H7 (cell line): Measurements from ENCODE around the gene SUMO3. TPM values are rescaled to one million over a fixed set of nuclear protein-coding genes. Genes with fewer than 3 reads are reported as not detected.
A peak's percentile ranks its signal among the peaks of the same experiment; 100 is the strongest.

Source experiments
- DNase-seq: peaks from one replicate; pipeline ENCODE4 v3.0.0; 2012
- H3K27me3 ChIP-seq: 2 replicates; pipeline ENCODE4 v1.6.0; 2011; ENCODE audit warnings: mild to moderate bottlenecking, low read length; ENCODE audit not compliant: control insufficient read depth, insufficient read depth
- H3K36me3 ChIP-seq: replicated peaks from 2 replicates; pipeline ENCODE4 v1.5.1; 2011; ENCODE audit warnings: low read length; ENCODE audit not compliant: control insufficient read depth, insufficient read depth
- H3K4me3 ChIP-seq: 2 replicates; pipeline ENCODE4 v1.5.1; 2011; ENCODE audit warnings: low read depth, mild to moderate bottlenecking, control low read depth, low read length, moderate library complexity; ENCODE audit not compliant: insufficient read depth
- total RNA-seq: library from RNA; depleted of rRNA; stranded (reverse); fragments of >200 nt; shearing (Covaris generic); gene quantifications from 2 replicates; pipeline ENCODE4 v1.2.3, GENCODE V29; 2014; rRNA removed

SUMO3 gene
- total RNA-seq, result 80.8 and 91.1 TPM in 2 replicates

GRCh38 chr21:44817914-44818639 is at the start of gene SUMO3:
Gene SUMO3 (minus strand): TSS chr21:44818062. CDS start chr21:44817968, 94 bp downstream.
- Histone ChIP-seq H3K27me3 (peaks cover 8% of the 10 kb centered on the region; the same call in 1 of the 2 replicates), H3K36me3 (no peaks in the 10 kb centered on the region; the same call in 1 of the 2 replicates), H3K4me3 (peak within 1 kb of the TSS; percentile 79)
- DNase-seq, result peak; percentile 98

GRCh38 chr21:44867464-44867863 is 49.6 kb upstream of the SUMO3 start:
- Histone ChIP-seq H3K4me3 (no peak overlapping the region), H3K27me3 (no peaks in the 10 kb centered on the region), H3K36me3 (peaks cover 8% of the 10 kb centered on the region)
- DNase-seq, result no peak

- Histone ChIP-seq H3K36me3 (peaks cover 8% of the 10 kb centered on the region), H3K27me3 (no peaks in the 10 kb centered on the region), H3K4me3 (no peak overlapping the region)
- DNase-seq, result no peak
These were observed 48.9 kb upstream of the SUMO3 start for GRCh38 chr21:44866780-44867179.

GRCh38 chr21:44865561-44866280 is 47.9 kb upstream of the SUMO3 start:
- no peak for DNase-seq
- no peak overlapping the region for H3K4me3 ChIP-seq

GRCh38 chr21:44862869-44863685 is 45.2 kb upstream of the SUMO3 start:
- Histone ChIP-seq H3K36me3 (peaks cover 20% of the 10 kb centered on the region), H3K27me3 (no peaks in the 10 kb centered on the region), H3K4me3 (no peak overlapping the region)
- DNase-seq, result no peak

More at GRCh38 chr21:44865561-44866280, 47.9 kb upstream of the SUMO3 start:
- Histone ChIP-seq H3K27me3 (no peaks in the 10 kb centered on the region), H3K36me3 (peaks cover 10% of the 10 kb centered on the region)

GRCh38 chr21:44858791-44859190 is 40.9 kb upstream of the SUMO3 start:
- no peaks in the 10 kb centered on the region for H3K27me3 ChIP-seq
- no peak overlapping the region for H3K4me3 ChIP-seq
- peaks cover 24% of the 10 kb centered on the region for H3K36me3 ChIP-seq
- DNase-seq, result no peak

GRCh38 chr21:44858291-44858690 is 40.4 kb upstream of the SUMO3 start:
- DNase-seq, result no peak

GRCh38 chr21:44857127-44857892 is 39.4 kb upstream of the SUMO3 start:
- no peak for DNase-seq
- no peaks in the 10 kb centered on the region for H3K27me3 ChIP-seq
- no peak overlapping the region for H3K4me3 ChIP-seq
- H3K36me3 ChIP-seq, result peaks cover 25% of the 10 kb centered on the region

More at GRCh38 chr21:44858291-44858690, 40.4 kb upstream of the SUMO3 start:
- no peaks in the 10 kb centered on the region for H3K27me3 ChIP-seq
- H3K4me3 ChIP-seq, result no peak overlapping the region
- peaks cover 25% of the 10 kb centered on the region for H3K36me3 ChIP-seq

- no peak overlapping the region for H3K4me3 ChIP-seq
- H3K27me3 ChIP-seq, result no peaks in the 10 kb centered on the region
- peaks cover 26% of the 10 kb centered on the region for H3K36me3 ChIP-seq
- no peak for DNase-seq
These were observed 38.3 kb upstream of the SUMO3 start for GRCh38 chr21:44856131-44856530.

GRCh38 chr21:44855572-44855971 is 37.7 kb upstream of the SUMO3 start:
- Histone ChIP-seq H3K4me3 (no peak overlapping the region), H3K36me3 (peaks cover 28% of the 10 kb centered on the region), H3K27me3 (no peaks in the 10 kb centered on the region)
- no peak for DNase-seq

- no peak overlapping the region for H3K4me3 ChIP-seq
- peaks cover 31% of the 10 kb centered on the region for H3K36me3 ChIP-seq
These were observed 37.0 kb upstream of the SUMO3 start for GRCh38 chr21:44854664-44855446.

GRCh38 chr21:44854391-44854663 is 36.5 kb upstream of the SUMO3 start:
- no peak for DNase-seq
- H3K4me3 ChIP-seq, result no peak overlapping the region
- peaks cover 33% of the 10 kb centered on the region for H3K36me3 ChIP-seq
- no peaks in the 10 kb centered on the region for H3K27me3 ChIP-seq

More at GRCh38 chr21:44854664-44855446, 37.0 kb upstream of the SUMO3 start:
- H3K27me3 ChIP-seq, result no peaks in the 10 kb centered on the region
- no peak for DNase-seq

GRCh38 chr21:44853601-44854390 is 35.9 kb upstream of the SUMO3 start:
- DNase-seq, result peak; percentile 47
- no peaks in the 10 kb centered on the region for H3K27me3 ChIP-seq
- H3K4me3 ChIP-seq, result no peak overlapping the region
- H3K36me3 ChIP-seq, result peaks cover 30% of the 10 kb centered on the region
